HL-60 (cell line): ENCODE measurements around the gene TFR2.

Experiments
- CTCF ChIP-seq: IDR thresholded peaks from one replicate; pipeline ENCODE4 v1.5.1; 2011; ENCODE audit warnings: low read length, control low read depth, inconsistent platforms; ENCODE audit not compliant: insufficient read depth
- POLR2AphosphoS5 ChIP-seq: IDR thresholded peaks from 2 replicates; pipeline ENCODE4 v1.6.1; 2012; ENCODE audit warnings: low read depth

- TF ChIP-seq CTCF (no peak), POLR2AphosphoS5 (no peak)
Measured at GRCh38 chr7:100584054-100584682, 57.2 kb downstream of the TFR2 start.
